K562 (cell line): Measurements from ENCODE around the gene CYTH1. TPM values are rescaled to one million over a fixed set of nuclear protein-coding genes. Genes with fewer than 3 reads are reported as not detected.

ENCODE experiments used
- DPF2 ChIP-seq: fragments of 450-650 bp; IDR thresholded peaks from 2 replicates; pipeline ENCODE4 v1.6.1; 2016
- JUN ChIP-seq, 2 experiments: sonication (generic) in 1 of 2; formaldehyde crosslinking in 1 of 2; IDR thresholded peaks; 2 replicates each; pipeline versions ENCODE4 v1.6.1 to v1.8.0; 2012 to 2022; ENCODE audit warnings: borderline replicate concordance in 2 of 2, mild to moderate bottlenecking in 2 of 2, improper control_type of control experiment in 1 of 2, low read depth in 1 of 2, low read length in 1 of 2, missing genetic modification reagents in 1 of 2
- SMARCA4 ChIP-seq: fragments of 450-650 bp; IDR thresholded peaks from 2 replicates; pipeline ENCODE4 v1.6.1; 2016
- ZBTB7A ChIP-seq: IDR thresholded peaks from 2 replicates; pipeline ENCODE4 v1.6.1; 2011; ENCODE audit warnings: low read depth, mild to moderate bottlenecking, low read length, moderate library complexity, borderline replicate concordance; ENCODE audit not compliant: control insufficient read depth
- polyA plus RNA-seq, 8 experiments: library from polyadenylated mRNA; depleted of rRNA in 4 of 8; stranded (reverse) in 5 of 8; unstranded in 3 of 8; fragments of >200 nt; fragmentation: Nextera tagmentation in 2 of 8; fragmentation: Illumina TruSeq in 1 of 8; extraction: Ambion mirVana in 2 of 8; extraction: Trizol in 1 of 8; gene quantifications; 2 replicates each; pipeline versions ENCODE4 v1.2.1 to v1.2.3, GENCODE V29; 2011 to 2014; ENCODE audit warnings: inconsistent platforms in 1 of 8, missing spikeins in 1 of 8
- total RNA-seq, 7 experiments: library from RNA; depleted of rRNA in 6 of 7; stranded (reverse); fragments of >200 nt in 6 of 7; fragmentation: Illumina TruSeq in 2 of 7; extraction: Trizol in 2 of 7; gene quantifications; 2 replicates each; pipeline versions ENCODE4 v1.2.1 to v1.2.3, GENCODE V29; 2011 to 2021; ENCODE audit warnings: low replicate concordance in 1 of 7
- TF ChIP-seq, protein P1 (sequence below), 2 experiments: fragments of 450-650 bp in 1 of 2; sonication (generic) in 1 of 2; formaldehyde crosslinking in 1 of 2; IDR thresholded peaks; 2 replicates each; pipeline versions ENCODE4 v1.7.1 to v1.9.0; 2016 to 2022; ENCODE audit warnings: inconsistent platforms in 1 of 2, mild to moderate bottlenecking in 1 of 2, missing genetic modification reagents in 1 of 2
- TF ChIP-seq, protein P2 (sequence below), 2 experiments: fragments of 450-650 bp in 1 of 2; sonication (generic) in 1 of 2; formaldehyde crosslinking in 1 of 2; IDR thresholded peaks in 1 of 2; conservative IDR thresholded peaks in 1 of 2; 2 replicates each; pipeline versions ENCODE4 v1.6.1 to v1.8.1; 2016 to 2023; ENCODE audit warnings: mild to moderate bottlenecking in 2 of 2, moderate library complexity in 2 of 2, inconsistent platforms in 1 of 2, missing genetic modification reagents in 1 of 2

The CYTH1 gene
- total and polyA plus RNA-seq, 9 of the 15 experiments (the other 6 are each of a cell fraction or from before 2014, with no cell fraction given), result 0.52 to 27.7 (median 16.8) TPM

- TF ChIP-seq, protein P1, sequence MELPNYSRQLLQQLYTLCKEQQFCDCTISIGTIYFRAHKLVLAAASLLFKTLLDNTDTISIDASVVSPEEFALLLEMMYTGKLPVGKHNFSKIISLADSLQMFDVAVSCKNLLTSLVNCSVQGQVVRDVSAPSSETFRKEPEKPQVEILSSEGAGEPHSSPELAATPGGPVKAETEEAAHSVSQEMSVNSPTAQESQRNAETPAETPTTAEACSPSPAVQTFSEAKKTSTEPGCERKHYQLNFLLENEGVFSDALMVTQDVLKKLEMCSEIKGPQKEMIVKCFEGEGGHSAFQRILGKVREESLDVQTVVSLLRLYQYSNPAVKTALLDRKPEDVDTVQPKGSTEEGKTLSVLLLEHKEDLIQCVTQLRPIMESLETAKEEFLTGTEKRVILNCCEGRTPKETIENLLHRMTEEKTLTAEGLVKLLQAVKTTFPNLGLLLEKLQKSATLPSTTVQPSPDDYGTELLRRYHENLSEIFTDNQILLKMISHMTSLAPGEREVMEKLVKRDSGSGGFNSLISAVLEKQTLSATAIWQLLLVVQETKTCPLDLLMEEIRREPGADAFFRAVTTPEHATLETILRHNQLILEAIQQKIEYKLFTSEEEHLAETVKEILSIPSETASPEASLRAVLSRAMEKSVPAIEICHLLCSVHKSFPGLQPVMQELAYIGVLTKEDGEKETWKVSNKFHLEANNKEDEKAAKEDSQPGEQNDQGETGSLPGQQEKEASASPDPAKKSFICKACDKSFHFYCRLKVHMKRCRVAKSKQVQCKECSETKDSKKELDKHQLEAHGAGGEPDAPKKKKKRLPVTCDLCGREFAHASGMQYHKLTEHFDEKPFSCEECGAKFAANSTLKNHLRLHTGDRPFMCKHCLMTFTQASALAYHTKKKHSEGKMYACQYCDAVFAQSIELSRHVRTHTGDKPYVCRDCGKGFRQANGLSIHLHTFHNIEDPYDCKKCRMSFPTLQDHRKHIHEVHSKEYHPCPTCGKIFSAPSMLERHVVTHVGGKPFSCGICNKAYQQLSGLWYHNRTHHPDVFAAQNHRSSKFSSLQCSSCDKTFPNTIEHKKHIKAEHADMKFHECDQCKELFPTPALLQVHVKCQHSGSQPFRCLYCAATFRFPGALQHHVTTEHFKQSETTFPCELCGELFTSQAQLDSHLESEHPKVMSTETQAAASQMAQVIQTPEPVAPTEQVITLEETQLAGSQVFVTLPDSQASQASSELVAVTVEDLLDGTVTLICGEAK (IDR thresholded peaks at IDR 0.05), result 0 out of 2 replicates have a peak, but pooled peaks have one; percentile 27
- TF ChIP-seq, protein P1 (CRISPR knock-in tag; IDR thresholded peaks at IDR 0.05), result no peak
- TF ChIP-seq DPF2, result peak; percentile 23; the same call in 1 of the 2 replicates
- TF ChIP-seq, protein P2, sequence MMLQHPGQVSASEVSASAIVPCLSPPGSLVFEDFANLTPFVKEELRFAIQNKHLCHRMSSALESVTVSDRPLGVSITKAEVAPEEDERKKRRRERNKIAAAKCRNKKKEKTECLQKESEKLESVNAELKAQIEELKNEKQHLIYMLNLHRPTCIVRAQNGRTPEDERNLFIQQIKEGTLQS (IDR thresholded peaks at IDR 0.05), result peak; percentile 39; the same call in 1 of the 2 replicates
- TF ChIP-seq, protein P2 (CRISPR knock-in tag; conservative IDR thresholded peaks at IDR 0.05), result no peak
- TF ChIP-seq SMARCA4, result peak; percentile 45; the same call in 1 of the 2 replicates
- peak; percentile 49; the same call in 1 of the 2 replicates for TF ChIP-seq JUN (IDR thresholded peaks at IDR 0.05; ENCODE audit: borderline replicate concordance, low read depth, low read length)
- TF ChIP-seq JUN (CRISPR knock-in tag; IDR thresholded peaks at IDR 0.05; ENCODE audit: borderline replicate concordance), result no peak
- TF ChIP-seq ZBTB7A, result no peak
Measured at GRCh38 chr17:78735832-78736525, 46.1 kb downstream of the CYTH1 start (continued).
